Neural cell (in vitro differentiated cells): ENCODE results near the gene IFTAP.

Source experiments
- EP300 ChIP-seq: fragments of 450-650 bp; conservative IDR thresholded peaks from 2 replicates; pipeline ENCODE4 v1.6.1; 2014; ENCODE audit warnings: antibody characterized with exemption, mild to moderate bottlenecking, moderate library complexity; ENCODE audit not compliant: poor library complexity, severe bottlenecking
- EZH2 ChIP-seq: fragments of 200-600, 300-800 bp; shearing (Covaris generic), sonication (generic); IDR thresholded peaks from 2 replicates; pipeline ENCODE4 v1.6.1; 2014; ENCODE audit warnings: antibody characterized with exemption, low read length, borderline replicate concordance, mild to moderate bottlenecking; ENCODE audit not compliant: insufficient read depth, poor library complexity, severe bottlenecking
- MXI1 ChIP-seq: fragments of 450-650 bp; conservative IDR thresholded peaks from 2 replicates; pipeline ENCODE4 v1.6.1; 2014; ENCODE audit warnings: antibody characterized with exemption, mild to moderate bottlenecking; ENCODE audit not compliant: poor library complexity, severe bottlenecking
- POLR2AphosphoS5 ChIP-seq: IDR thresholded peaks from 2 replicates; pipeline ENCODE4 v1.6.1; 2012
- RAD21 ChIP-seq: fragments of 450-650 bp; conservative IDR thresholded peaks from 2 replicates; pipeline ENCODE4 v1.6.1; 2014; ENCODE audit warnings: antibody characterized with exemption, mild to moderate bottlenecking, moderate library complexity
- SMC3 ChIP-seq: fragments of 450-650 bp; conservative IDR thresholded peaks from 2 replicates; pipeline ENCODE4 v1.6.1; 2014; ENCODE audit warnings: antibody characterized with exemption, mild to moderate bottlenecking, moderate library complexity; ENCODE audit not compliant: poor library complexity
- TF ChIP-seq, protein P1 (sequence below): fragments of 450-650 bp; IDR thresholded peaks from 2 replicates; pipeline ENCODE4 v1.5.1; 2014; ENCODE audit warnings: antibody characterized with exemption, mild to moderate bottlenecking, moderate library complexity; ENCODE audit not compliant: poor library complexity, severe bottlenecking

DNA sequence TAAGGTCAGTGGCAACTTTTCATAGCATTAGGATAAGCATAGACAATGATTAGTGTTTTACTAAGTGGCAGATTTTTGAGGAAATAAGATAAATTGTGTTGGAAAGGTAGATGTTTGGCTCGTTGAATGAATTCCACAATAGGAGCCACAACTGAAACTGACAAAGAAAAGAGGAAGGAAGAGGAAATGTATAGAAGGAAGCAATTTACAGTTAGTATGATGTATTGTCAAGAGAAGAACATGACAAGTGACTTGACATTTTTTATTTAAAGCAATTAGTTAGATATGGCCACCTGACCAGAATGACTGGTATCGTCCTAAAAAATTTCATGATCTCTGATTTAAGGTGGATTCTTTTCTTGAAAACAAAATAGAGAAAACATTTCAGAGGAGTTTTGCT lies 6.9 kb downstream of the IFTAP start:
- TF ChIP-seq, protein P1, sequence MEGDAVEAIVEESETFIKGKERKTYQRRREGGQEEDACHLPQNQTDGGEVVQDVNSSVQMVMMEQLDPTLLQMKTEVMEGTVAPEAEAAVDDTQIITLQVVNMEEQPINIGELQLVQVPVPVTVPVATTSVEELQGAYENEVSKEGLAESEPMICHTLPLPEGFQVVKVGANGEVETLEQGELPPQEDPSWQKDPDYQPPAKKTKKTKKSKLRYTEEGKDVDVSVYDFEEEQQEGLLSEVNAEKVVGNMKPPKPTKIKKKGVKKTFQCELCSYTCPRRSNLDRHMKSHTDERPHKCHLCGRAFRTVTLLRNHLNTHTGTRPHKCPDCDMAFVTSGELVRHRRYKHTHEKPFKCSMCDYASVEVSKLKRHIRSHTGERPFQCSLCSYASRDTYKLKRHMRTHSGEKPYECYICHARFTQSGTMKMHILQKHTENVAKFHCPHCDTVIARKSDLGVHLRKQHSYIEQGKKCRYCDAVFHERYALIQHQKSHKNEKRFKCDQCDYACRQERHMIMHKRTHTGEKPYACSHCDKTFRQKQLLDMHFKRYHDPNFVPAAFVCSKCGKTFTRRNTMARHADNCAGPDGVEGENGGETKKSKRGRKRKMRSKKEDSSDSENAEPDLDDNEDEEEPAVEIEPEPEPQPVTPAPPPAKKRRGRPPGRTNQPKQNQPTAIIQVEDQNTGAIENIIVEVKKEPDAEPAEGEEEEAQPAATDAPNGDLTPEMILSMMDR, result no peak
- TF ChIP-seq EP300 (no peak), POLR2AphosphoS5 (no peak), EZH2 (no peak), SMC3 (no peak), MXI1 (no peak), RAD21 (no peak)
